PC-3 (cell line): Measurements from ENCODE around the gene KPNA4. TPM values are rescaled to one million over a fixed set of nuclear protein-coding genes. Genes with fewer than 3 reads are reported as not detected.

Source experiments
- ATAC-seq: fragments of 200-7000 bp; cut with Tn5 transposase; 2 replicates; pipeline ENCODE4 v1.9.1; 2020; ENCODE audit warnings: mild to moderate bottlenecking, moderate library complexity
- BruUV-seq: library from RNA; stranded (reverse); fragments of 400-500 nt; replicated peaks from 2 replicates; lab custom pipeline; 2021; lab: Mats Ljungman, UMichigan
- CTCF ChIA-PET: fragments of 300-600 bp; sonication (Branson Sonifier 250); formaldehyde crosslinking; loops from one replicate; lab custom pipeline; 2022; ENCODE audit warnings: antibody characterized with exemption; lab: Charles Lee
- POLR2A ChIA-PET: fragments of 300-600 bp; sonication (Branson Sonifier 250); formaldehyde crosslinking; loops from one replicate; lab custom pipeline; 2022; ENCODE audit warnings: antibody characterized with exemption; ENCODE audit not compliant: unreplicated experiment; lab: Charles Lee
- DNase-seq: peaks from one replicate; pipeline ENCODE4 v3.0.0-alpha.2; 2015
- H2AFZ ChIP-seq: fragments of 300-600 bp; sonication (generic); 2 replicates; pipeline ENCODE4 v1.6.0; 2016; ENCODE audit warnings: antibody characterized with exemption, low read length
- H3F3A ChIP-seq: fragments of 300-600 bp; sonication (generic); one replicate; pipeline ENCODE4 v1.6.0; 2017; ENCODE audit warnings: antibody characterized with exemption, low read length, control low read depth, mild to moderate bottlenecking; ENCODE audit not compliant: unreplicated experiment
- H3K27ac ChIP-seq: fragments of 300-600 bp; sonication (generic); 2 replicates; pipeline ENCODE4 v1.5.1; 2016; ENCODE audit warnings: mild to moderate bottlenecking, low read length
- H3K27me3 ChIP-seq: fragments of 300-600 bp; sonication (generic); 2 replicates; pipeline ENCODE4 v1.6.1; 2016; ENCODE audit warnings: low read length, mixed read lengths
- H3K36me3 ChIP-seq: fragments of 300-600 bp; sonication (generic); 2 replicates; pipeline ENCODE4 v1.6.1; 2016; ENCODE audit warnings: low read depth, mixed run types, low read length, mixed read lengths
- H3K4me1 ChIP-seq: fragments of 300-600 bp; sonication (generic); 2 replicates; pipeline ENCODE4 v1.5.1; 2016; ENCODE audit warnings: low read length; ENCODE audit not compliant: insufficient read depth
- H3K4me2 ChIP-seq: fragments of 300-600 bp; sonication (generic); 2 replicates; pipeline ENCODE4 v1.6.0; 2016; ENCODE audit warnings: low read length
- H3K4me3 ChIP-seq: fragments of 300-600 bp; sonication (generic); 2 replicates; pipeline ENCODE4 v1.5.1; 2016; ENCODE audit warnings: mild to moderate bottlenecking, low read length, mixed read lengths
- H3K79me2 ChIP-seq: fragments of 300-600 bp; sonication (generic); 2 replicates; pipeline ENCODE4 v1.6.1; 2017; ENCODE audit warnings: low read length, mixed read lengths
- H3K9ac ChIP-seq: fragments of 300-600 bp; sonication (generic); 2 replicates; pipeline ENCODE4 v1.6.0; 2016; ENCODE audit warnings: mild to moderate bottlenecking, low read length
- H3K9me2 ChIP-seq: fragments of 300-600 bp; sonication (generic); replicated peaks from 2 replicates; pipeline ENCODE4 v1.6.1; 2016; ENCODE audit warnings: mixed run types, low read length, mixed read lengths
- H3K9me3 ChIP-seq: fragments of 300-600 bp; sonication (generic); 2 replicates; pipeline ENCODE4 v1.6.1; 2016; ENCODE audit warnings: low read length, mixed read lengths
- H4K20me1 ChIP-seq: fragments of 300-600 bp; sonication (generic); 2 replicates; pipeline ENCODE4 v1.6.1; 2016; ENCODE audit warnings: low read length, mixed read lengths
- EZH2 ChIP-seq: fragments of 300-600 bp; sonication (generic); IDR thresholded peaks from one replicate; pipeline ENCODE4 v1.6.1; 2017; ENCODE audit warnings: antibody characterized with exemption, mild to moderate bottlenecking, low read length; ENCODE audit not compliant: unreplicated experiment
- EZH2phosphoT487 ChIP-seq: fragments of 300-600 bp; sonication (generic); IDR thresholded peaks from 2 replicates; pipeline ENCODE4 v1.6.1; 2018; ENCODE audit warnings: mild to moderate bottlenecking, antibody characterized with exemption, low read length, borderline replicate concordance
- intact Hi-C: fragments of 100-400 bp; cut with micrococcal nuclease; formaldehyde crosslinking; loops from 2 replicates; pipeline ENCODE4 v1.9.0; 2023
- total RNA-seq: library from RNA; depleted of rRNA; stranded (reverse); fragments of >200 nt; gene quantifications from 2 replicates; pipeline ENCODE4 v1.2.3, GENCODE V29; 2014
- TF ChIP-seq, protein P1 (sequence below): fragments of 300-600 bp; sonication (generic); conservative IDR thresholded peaks from 2 replicates; pipeline ENCODE4 v1.5.1; 2017; ENCODE audit warnings: antibody characterized with exemption, low read depth, mild to moderate bottlenecking, low read length

Gene KPNA4
- total RNA-seq, 1 experiment from 2014 or later, result 31.5 TPM

DNA sequence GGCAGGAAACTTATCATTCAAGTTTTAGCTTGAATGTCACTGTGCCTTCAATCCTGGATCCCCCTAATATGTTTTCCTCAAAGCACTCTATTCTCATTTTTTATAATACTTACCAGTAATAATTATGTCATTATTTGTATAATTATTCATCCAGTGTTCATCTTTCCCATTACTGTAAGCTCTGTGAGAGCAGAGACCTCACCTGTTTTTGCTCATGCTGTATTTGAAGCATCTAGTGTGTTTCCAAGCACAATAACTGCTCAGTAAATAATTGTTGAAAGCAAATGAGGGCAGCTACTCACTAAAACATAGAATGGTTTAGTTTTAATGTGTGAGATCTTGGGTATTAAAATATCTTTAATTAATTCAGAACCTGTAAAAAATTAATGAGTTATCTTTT, 36.9 kb upstream of the KPNA4 start:
- Histone ChIP-seq H3K4me1 (peaks cover 6% of the 10 kb centered on the region), H3K36me3 (no peaks in the 10 kb centered on the region), H3K27me3 (no peaks in the 10 kb centered on the region), H3K9me3 (no peaks in the 10 kb centered on the region), H3K4me3 (no peak overlapping the region), H3K27ac (no peak overlapping the region), H3F3A (no peaks in the 10 kb centered on the region), H3K9me2 (no peaks in the 10 kb centered on the region), H2AFZ (no peak overlapping the region), H3K9ac (no peak overlapping the region), H3K79me2 (no peaks in the 10 kb centered on the region), H4K20me1 (no peaks in the 10 kb centered on the region), H3K4me2 (no peak overlapping the region)
- CTCF ChIA-PET, result interaction anchor here (0.6 kb wide), 1 partner anchor 599 kb away, joined by 3 read pairs; no protein-coding TSS in a partner anchor
- peak; percentile 94 for ATAC-seq
- BruUV-seq, result no TSS peak
- TF ChIP-seq, protein P1, sequence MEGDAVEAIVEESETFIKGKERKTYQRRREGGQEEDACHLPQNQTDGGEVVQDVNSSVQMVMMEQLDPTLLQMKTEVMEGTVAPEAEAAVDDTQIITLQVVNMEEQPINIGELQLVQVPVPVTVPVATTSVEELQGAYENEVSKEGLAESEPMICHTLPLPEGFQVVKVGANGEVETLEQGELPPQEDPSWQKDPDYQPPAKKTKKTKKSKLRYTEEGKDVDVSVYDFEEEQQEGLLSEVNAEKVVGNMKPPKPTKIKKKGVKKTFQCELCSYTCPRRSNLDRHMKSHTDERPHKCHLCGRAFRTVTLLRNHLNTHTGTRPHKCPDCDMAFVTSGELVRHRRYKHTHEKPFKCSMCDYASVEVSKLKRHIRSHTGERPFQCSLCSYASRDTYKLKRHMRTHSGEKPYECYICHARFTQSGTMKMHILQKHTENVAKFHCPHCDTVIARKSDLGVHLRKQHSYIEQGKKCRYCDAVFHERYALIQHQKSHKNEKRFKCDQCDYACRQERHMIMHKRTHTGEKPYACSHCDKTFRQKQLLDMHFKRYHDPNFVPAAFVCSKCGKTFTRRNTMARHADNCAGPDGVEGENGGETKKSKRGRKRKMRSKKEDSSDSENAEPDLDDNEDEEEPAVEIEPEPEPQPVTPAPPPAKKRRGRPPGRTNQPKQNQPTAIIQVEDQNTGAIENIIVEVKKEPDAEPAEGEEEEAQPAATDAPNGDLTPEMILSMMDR, result no peak
- TF ChIP-seq EZH2, result no peak
- no peak for TF ChIP-seq EZH2phosphoT487
- peak; percentile 33 for DNase-seq
- POLR2A ChIA-PET, result no interaction called here
- intact Hi-C loops, result no loop called here

DNA sequence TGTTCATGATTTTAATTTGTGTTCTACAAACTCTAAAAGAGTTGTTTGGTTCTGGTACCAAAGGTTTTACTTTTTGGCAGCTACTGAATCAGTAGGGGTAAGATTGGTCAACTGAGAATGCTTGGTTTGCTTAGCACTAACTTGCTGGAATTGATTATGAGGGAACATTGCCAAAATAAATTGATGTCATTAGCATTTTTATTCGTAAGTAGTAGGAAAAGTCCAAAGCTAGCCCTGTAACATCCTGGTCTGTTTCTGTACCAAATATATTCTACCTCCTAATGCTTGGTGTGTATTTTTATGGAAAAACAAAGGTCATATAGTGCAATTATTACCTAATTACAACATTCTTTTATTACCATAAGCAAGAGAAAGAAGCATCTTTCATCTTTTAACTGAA, 35.9 kb upstream of the KPNA4 start:
- POLR2A ChIA-PET, result no interaction called here
- Histone ChIP-seq H3K9me2 (no peaks in the 10 kb centered on the region), H3K36me3 (no peaks in the 10 kb centered on the region), H4K20me1 (no peaks in the 10 kb centered on the region), H3K79me2 (no peaks in the 10 kb centered on the region), H3K9me3 (no peaks in the 10 kb centered on the region), H3K27ac (no peak overlapping the region), H3K27me3 (no peaks in the 10 kb centered on the region), H3K4me1 (peaks cover 6% of the 10 kb centered on the region), H2AFZ (no peak overlapping the region), H3F3A (no peaks in the 10 kb centered on the region), H3K4me2 (no peak overlapping the region), H3K9ac (no peak overlapping the region), H3K4me3 (no peak overlapping the region)
- DNase-seq, result no peak
- intact Hi-C loops, result no loop called here
- TF ChIP-seq, protein P1, result no peak
- no peak for TF ChIP-seq EZH2phosphoT487
- TF ChIP-seq EZH2, result no peak
- no TSS peak for BruUV-seq
- ATAC-seq, result no peak
- CTCF ChIA-PET, result no interaction called here

DNA sequence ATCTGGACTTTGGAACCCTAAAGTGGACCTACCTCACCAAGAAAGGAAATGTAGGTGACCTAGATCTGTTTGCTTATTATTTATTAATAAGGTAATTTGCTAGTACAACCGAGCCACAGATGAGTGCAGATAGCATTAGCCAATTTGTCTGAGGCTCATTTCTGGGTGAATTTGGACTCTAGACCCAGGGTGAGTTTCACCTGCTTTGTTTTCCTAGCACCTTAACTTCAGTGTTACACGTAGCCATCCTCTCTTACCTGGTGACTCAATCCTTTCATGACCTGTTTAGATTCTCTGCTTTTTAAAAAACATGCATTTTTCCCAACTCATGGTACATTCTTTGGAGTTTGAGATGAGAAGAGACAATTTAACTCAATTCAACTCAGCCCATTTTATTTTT, 33.5 kb upstream of the KPNA4 start:
- CTCF ChIA-PET, result no interaction called here
- TF ChIP-seq EZH2 (no peak), EZH2phosphoT487 (no peak)
- TF ChIP-seq, protein P1, result no peak

More for the DNA sequence above, 33.5 kb upstream of the KPNA4 start:
- Histone ChIP-seq H3K4me1 (peaks cover 6% of the 10 kb centered on the region), H3K27me3 (no peaks in the 10 kb centered on the region), H3K9me2 (no peaks in the 10 kb centered on the region), H3K9ac (no peak overlapping the region), H3K27ac (no peak overlapping the region), H3K79me2 (no peaks in the 10 kb centered on the region), H3K4me2 (no peak overlapping the region), H3K36me3 (no peaks in the 10 kb centered on the region), H3K4me3 (no peak overlapping the region), H3F3A (no peaks in the 10 kb centered on the region), H4K20me1 (no peaks in the 10 kb centered on the region), H2AFZ (no peak overlapping the region), H3K9me3 (no peaks in the 10 kb centered on the region)
- POLR2A ChIA-PET, result no interaction called here
- ATAC-seq (no peak), DNase-seq (no peak)
- intact Hi-C loops, result no loop called here
- BruUV-seq, result no TSS peak
